Gastroesophageal sphincter (tissue), 3 donors: ENCODE results near the gene MAP7D2.

Source experiments
- EP300 ChIP-seq: sonication (generic); formaldehyde crosslinking; IDR thresholded peaks from one replicate; pipeline ENCODE4 v1.6.1; 2017; ENCODE audit warnings: antibody characterized with exemption, mild to moderate bottlenecking
- POLR2A ChIP-seq, 2 donors: fragments of 450-650 bp; IDR thresholded peaks; one replicate each; pipeline ENCODE4 v1.6.1; 2017; ENCODE audit warnings: antibody characterized with exemption in 2 of 2, mild to moderate bottlenecking in 2 of 2, moderate library complexity in 1 of 2
- POLR2AphosphoS5 ChIP-seq: sonication (generic); formaldehyde crosslinking; IDR thresholded peaks from one replicate; pipeline ENCODE4 v1.6.1; 2017; ENCODE audit warnings: antibody characterized with exemption
- TF ChIP-seq, protein P1 (sequence below), 4 experiments: fragments of 200-600 bp in 2 of 4; fragments of 450-650 bp in 2 of 4; sonication (generic) in 1 of 4; IDR thresholded peaks; one replicate each; pipeline ENCODE4 v1.5.1; 2017 to 2019; ENCODE audit warnings: antibody characterized with exemption in 4 of 4, mild to moderate bottlenecking in 2 of 4, moderate library complexity in 2 of 4

DNA sequence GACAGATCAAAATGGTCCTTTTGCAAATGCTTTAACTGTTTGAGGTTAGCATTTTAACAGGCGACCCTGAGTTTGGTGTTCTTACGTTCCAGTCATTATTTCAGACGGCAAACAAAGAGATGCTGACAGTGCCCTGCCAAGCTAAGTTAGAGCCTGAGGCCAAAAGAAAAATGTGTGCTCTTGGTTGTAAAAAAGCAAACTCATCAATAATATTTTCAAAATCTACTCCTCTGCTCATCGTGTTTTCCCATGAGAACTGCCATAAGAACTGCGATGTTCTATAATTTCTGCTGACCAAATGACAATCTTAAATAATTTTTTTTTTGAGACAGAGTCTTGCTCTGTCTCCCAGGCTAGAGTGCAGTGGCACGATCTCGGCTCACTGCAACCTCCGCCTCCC is 63.2 kb downstream of the MAP7D2 start:
- TF ChIP-seq, protein P1, sequence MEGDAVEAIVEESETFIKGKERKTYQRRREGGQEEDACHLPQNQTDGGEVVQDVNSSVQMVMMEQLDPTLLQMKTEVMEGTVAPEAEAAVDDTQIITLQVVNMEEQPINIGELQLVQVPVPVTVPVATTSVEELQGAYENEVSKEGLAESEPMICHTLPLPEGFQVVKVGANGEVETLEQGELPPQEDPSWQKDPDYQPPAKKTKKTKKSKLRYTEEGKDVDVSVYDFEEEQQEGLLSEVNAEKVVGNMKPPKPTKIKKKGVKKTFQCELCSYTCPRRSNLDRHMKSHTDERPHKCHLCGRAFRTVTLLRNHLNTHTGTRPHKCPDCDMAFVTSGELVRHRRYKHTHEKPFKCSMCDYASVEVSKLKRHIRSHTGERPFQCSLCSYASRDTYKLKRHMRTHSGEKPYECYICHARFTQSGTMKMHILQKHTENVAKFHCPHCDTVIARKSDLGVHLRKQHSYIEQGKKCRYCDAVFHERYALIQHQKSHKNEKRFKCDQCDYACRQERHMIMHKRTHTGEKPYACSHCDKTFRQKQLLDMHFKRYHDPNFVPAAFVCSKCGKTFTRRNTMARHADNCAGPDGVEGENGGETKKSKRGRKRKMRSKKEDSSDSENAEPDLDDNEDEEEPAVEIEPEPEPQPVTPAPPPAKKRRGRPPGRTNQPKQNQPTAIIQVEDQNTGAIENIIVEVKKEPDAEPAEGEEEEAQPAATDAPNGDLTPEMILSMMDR (IDR thresholded peaks at IDR 0.05), result no peak
- no peak for TF ChIP-seq POLR2A (IDR thresholded peaks at IDR 0.05)
- no peak for TF ChIP-seq POLR2AphosphoS5
- no peak for TF ChIP-seq EP300
